Astrocyte of the spinal cord (primary cell): ENCODE results near the gene PIGO.

ENCODE experiments used
- DNase-seq: peaks from one replicate; pipeline ENCODE4 v3.0.0; 2011; ENCODE audit warnings: low read depth, low spot score
- H3K4me3 ChIP-seq: 2 replicates; pipeline ENCODE4 v1.5.1; 2011; ENCODE audit warnings: low read depth, mild to moderate bottlenecking, low read length, moderate library complexity
- in situ Hi-C: cut with HindIII; loops from 2 replicates; pipeline ENCODE4 v1.10.0; 2017; ENCODE audit warnings: low sequenced_read_pairs
- TF ChIP-seq, protein P1 (sequence below): IDR thresholded peaks from 2 replicates; pipeline ENCODE4 v1.5.1; 2012; ENCODE audit warnings: low read depth, mild to moderate bottlenecking, low read length, inconsistent platforms

Gene PIGO

DNA sequence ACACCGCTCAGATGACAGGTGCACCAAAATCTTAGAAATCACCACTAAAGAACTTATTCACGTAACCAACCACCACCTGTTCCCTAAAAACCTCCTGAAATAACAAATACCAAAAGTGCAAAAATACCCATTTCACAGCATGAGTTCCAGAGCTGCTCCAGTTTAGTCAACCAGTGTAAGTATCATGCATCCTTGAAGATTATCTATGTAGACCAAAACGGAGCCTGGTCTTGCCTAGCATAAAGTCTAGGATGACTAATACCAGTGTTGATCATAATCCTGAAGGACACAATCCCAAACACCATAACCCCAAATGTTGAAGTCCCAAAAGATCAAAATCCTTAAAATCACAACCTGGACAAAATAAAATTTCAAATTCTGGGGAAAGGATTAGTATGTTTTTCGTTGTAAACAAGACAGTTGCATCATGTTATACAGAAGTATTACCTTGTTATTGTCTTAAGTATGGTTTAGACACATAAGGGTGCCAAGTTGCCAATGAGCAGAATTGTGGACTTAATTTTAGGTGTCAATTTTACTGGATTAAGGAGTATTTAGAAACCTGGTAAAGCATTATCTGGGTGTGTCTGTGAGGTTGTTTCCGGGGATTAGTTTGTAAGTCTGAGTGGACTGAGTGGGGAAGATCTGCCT is 42.1 kb downstream of the PIGO start:
- DNase-seq = no peak
- TF ChIP-seq, protein P1, sequence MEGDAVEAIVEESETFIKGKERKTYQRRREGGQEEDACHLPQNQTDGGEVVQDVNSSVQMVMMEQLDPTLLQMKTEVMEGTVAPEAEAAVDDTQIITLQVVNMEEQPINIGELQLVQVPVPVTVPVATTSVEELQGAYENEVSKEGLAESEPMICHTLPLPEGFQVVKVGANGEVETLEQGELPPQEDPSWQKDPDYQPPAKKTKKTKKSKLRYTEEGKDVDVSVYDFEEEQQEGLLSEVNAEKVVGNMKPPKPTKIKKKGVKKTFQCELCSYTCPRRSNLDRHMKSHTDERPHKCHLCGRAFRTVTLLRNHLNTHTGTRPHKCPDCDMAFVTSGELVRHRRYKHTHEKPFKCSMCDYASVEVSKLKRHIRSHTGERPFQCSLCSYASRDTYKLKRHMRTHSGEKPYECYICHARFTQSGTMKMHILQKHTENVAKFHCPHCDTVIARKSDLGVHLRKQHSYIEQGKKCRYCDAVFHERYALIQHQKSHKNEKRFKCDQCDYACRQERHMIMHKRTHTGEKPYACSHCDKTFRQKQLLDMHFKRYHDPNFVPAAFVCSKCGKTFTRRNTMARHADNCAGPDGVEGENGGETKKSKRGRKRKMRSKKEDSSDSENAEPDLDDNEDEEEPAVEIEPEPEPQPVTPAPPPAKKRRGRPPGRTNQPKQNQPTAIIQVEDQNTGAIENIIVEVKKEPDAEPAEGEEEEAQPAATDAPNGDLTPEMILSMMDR = no peak
- in situ Hi-C loops = no loop called here
- H3K4me3 ChIP-seq = no peak overlapping the region

DNA sequence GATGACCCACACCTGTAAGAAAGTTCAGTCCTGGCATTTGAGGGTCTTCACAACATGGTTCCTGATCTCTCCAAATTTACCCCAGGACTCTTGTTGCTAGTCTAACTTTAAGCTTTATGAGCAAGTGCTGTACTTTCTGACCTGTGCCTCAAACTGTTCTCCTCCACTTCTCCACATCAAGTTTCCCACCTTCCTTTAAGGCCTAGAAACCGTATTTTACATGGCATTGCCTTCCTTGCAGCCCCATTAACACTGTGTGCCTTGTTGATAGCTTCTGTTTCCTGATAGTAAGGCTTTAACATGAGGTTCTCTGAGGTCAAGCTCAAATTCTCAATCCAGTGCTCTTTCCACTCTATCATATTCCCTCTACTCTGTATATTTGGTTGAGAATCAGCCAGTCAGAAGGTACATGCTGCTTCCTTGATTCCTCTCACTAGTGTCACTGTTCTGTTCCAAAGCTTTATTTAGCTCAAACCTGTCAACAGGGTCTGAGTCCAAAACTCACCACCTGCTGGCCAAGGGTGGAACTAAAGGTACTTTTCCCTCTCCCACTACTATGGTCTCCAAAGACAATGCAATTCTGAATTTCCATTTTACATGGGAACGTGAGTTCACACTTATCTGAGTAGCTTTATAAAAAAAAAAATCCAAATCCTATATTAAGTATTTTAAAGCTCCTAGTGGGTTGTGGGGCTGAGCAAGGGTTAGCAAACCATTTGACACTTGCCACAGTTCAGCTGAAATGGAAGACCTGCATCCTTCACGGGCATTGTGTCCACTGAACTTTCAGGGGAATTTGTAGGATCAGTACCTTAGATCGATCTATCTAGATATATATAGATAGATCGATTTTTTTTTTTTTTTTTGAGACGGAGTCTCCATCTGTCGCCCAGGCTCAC is 45.1 kb downstream of the PIGO start:
- H3K4me3 ChIP-seq = no peak overlapping the region
- TF ChIP-seq, protein P1 = peak; percentile 67
- in situ Hi-C loops = no loop called here
- DNase-seq = peak; percentile 49

DNA sequence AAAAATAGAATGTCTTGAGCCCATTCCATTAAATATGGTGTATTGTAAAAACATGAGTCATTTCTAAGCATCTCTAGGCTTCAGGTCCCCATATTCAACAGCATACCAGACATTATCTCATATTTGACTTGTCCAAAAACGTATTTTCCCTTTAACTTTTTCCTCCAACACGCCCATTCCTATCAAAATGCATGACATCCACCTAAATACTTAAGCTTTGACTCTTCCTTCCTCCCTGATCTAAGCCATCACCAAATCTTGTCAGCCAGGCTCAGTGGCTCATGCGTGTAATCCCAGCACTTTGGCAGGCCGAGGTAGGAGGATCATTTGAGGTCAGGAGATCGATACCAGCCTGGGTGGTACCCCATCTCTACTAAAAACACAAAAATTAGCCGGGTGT is 47.9 kb downstream of the PIGO start:
- in situ Hi-C loops = no loop called here
- TF ChIP-seq, protein P1 = no peak
- DNase-seq = no peak

DNA sequence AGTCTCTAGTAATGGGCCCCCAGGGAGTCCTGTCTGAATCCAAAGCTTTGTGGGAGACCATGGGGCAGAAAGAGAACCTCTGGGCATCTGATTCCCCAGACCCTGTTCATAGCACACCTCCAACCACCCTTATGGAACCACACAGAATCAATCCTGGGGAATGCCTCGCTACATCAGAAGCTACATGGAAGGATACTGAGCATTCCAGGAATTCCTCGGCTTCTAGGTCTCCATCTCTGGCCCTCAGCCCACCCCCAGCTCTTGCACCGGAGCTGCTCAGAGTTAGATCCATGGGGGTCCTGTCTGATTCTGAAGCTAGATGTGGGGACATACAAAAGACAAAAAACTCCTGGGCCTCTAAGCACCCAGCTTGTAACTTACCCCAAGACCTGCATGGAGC is 52.3 kb downstream of the PIGO start:
- in situ Hi-C loops = no loop called here
- no peak overlapping the region for H3K4me3 ChIP-seq
- DNase-seq = no peak
- TF ChIP-seq, protein P1 = no peak

More for the DNA sequence above, 47.9 kb downstream of the PIGO start:
- no peak overlapping the region for H3K4me3 ChIP-seq

DNA sequence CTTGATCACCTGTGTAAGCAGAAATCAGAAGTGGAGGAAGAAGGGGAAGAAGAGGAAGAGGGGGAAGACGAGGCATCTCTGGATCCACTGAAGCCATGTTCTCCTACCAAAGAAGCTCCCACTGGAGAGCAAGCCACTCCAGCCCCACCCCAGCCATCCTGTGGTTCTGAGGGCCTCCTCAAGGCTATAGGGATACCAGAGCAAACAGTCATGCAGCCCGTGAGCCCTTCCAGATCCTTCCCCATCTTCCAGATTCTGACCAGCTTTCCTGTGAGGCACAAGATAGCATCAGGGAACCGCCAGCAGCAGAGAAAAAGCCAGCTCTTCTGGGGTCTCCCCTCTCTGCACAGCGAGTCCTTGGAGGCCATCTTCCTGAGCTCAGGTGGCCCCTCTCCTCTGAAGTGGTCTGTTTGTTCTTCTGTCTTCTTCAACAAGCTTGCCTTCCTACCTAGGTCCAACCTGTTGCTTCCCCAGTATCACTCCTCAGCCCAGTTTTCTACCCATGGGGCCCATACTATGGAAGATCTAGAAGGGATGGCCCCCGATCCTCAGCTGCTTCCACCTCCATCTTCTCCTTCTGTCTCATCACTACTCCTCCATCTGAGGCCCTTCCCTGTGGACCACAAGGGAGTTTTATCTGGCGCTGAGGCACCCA is 53.4 kb downstream of the PIGO start:
- no peak for DNase-seq
- no peak overlapping the region for H3K4me3 ChIP-seq
- TF ChIP-seq, protein P1 = no peak
- in situ Hi-C loops = no loop called here

DNA sequence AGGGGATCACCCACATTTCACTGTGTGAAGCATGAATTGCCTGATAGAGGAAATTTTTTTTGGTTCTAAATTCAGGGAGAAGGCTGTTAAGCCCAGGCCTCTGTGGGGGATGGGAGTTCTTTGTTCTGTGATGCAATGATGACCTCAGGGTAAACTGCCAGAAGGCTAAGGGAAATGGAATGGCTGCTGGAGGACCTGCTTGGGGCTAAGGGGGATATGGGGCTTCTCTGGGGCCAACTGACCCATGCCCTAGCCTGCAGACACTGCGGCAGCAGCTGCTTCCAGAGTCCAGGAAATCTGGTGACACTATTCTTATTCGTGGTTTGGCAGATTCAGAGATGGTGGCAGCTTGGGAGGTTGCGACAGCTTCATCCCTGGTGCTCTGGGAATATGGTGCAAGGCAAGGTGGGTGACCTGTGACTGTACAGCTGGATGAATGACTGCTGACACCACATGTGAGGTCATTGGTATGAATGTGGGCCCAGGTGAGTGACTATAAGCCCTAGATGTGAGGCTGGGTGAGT is 54.2 kb downstream of the PIGO start:
- TF ChIP-seq, protein P1 = no peak
- in situ Hi-C loops = no loop called here
- DNase-seq = no peak

More for the DNA sequence above, 54.2 kb downstream of the PIGO start:
- H3K4me3 ChIP-seq = no peak overlapping the region
